CD14-positive monocyte (primary cell): ENCODE measurements around the gene TTC28. TPM values are rescaled to one million over a fixed set of nuclear protein-coding genes. Genes with fewer than 3 reads are reported as not detected.

ENCODE experiments used
- DNase-seq, 3 donors: peaks; one replicate each; pipeline ENCODE4 v3.0.0-alpha.2; 2011 to 2022
- H2AFZ ChIP-seq: 2 replicates; pipeline ENCODE4 v1.6.0; 2012; ENCODE audit warnings: mild to moderate bottlenecking, low read depth, low read length, inconsistent platforms; ENCODE audit not compliant: insufficient read depth, poor library complexity, severe bottlenecking
- H3K27ac ChIP-seq, 2 donors: 1 replicate in 1 of 2; 2 replicates in 1 of 2; pipeline ENCODE4 v1.5.1; 2012 to 2013; ENCODE audit warnings: low read length in 2 of 2, control low read depth in 1 of 2, inconsistent platforms in 1 of 2, low read depth in 1 of 2, mild to moderate bottlenecking in 1 of 2
- H3K27me3 ChIP-seq, 2 donors: one replicate each; pipeline versions ENCODE4 v1.6.0 to v1.6.1; 2011 to 2013; ENCODE audit warnings: low read length in 2 of 2; ENCODE audit not compliant: control insufficient read depth in 2 of 2, insufficient read depth in 2 of 2
- H3K36me3 ChIP-seq, 2 donors: replicated peaks in 1 of 2; 1 replicate in 1 of 2; 2 replicates in 1 of 2; pipeline versions ENCODE4 v1.5.1 to v1.6.1; 2012 to 2013; ENCODE audit warnings: low read length in 2 of 2, control low read depth in 1 of 2, inconsistent platforms in 1 of 2, mild to moderate bottlenecking in 1 of 2; ENCODE audit not compliant: insufficient read depth in 2 of 2, control insufficient read depth in 1 of 2
- H3K4me1 ChIP-seq, 2 donors: 1 replicate in 1 of 2; 2 replicates in 1 of 2; pipeline versions ENCODE4 v1.5.1 to v1.6.1; 2012 to 2013; ENCODE audit warnings: low read length in 2 of 2, control low read depth in 1 of 2, inconsistent platforms in 1 of 2, mild to moderate bottlenecking in 1 of 2, moderate library complexity in 1 of 2; ENCODE audit not compliant: insufficient read depth in 2 of 2, control insufficient read depth in 1 of 2
- H3K4me2 ChIP-seq: replicated peaks from 2 replicates; pipeline ENCODE3; 2012; ENCODE audit warnings: low read length, moderate library complexity, mild to moderate bottlenecking; ENCODE audit not compliant: poor library complexity, severe bottlenecking; ENCODE audit errors: extremely low read depth
- H3K4me3 ChIP-seq, 3 experiments: fragments of 200-600 bp in 1 of 3; sonication (generic) in 1 of 3; replicated peaks in 1 of 3; 1 replicate in 2 of 3; 2 replicates in 1 of 3; pipeline ENCODE4 v1.5.1; 2011 to 2013; ENCODE audit warnings: low read length in 3 of 3, mild to moderate bottlenecking in 3 of 3, control low read depth in 2 of 3, low read depth in 2 of 3, inconsistent platforms in 1 of 3, moderate library complexity in 1 of 3
- H3K79me2 ChIP-seq: 2 replicates; pipeline ENCODE4 v1.6.0; 2012; ENCODE audit warnings: mild to moderate bottlenecking, control low read depth, inconsistent platforms, low read length, moderate library complexity; ENCODE audit not compliant: insufficient read depth
- H3K9ac ChIP-seq: 2 replicates; pipeline ENCODE4 v1.6.0; 2017; ENCODE audit warnings: low read length, mild to moderate bottlenecking; ENCODE audit not compliant: insufficient read depth, poor library complexity, severe bottlenecking
- H3K9me3 ChIP-seq, 2 donors: replicated peaks in 1 of 2; 1 replicate in 1 of 2; 2 replicates in 1 of 2; pipeline versions ENCODE4 v1.5.1 to v1.6.1; 2012 to 2013; ENCODE audit warnings: low read length in 2 of 2, control low read depth in 1 of 2; ENCODE audit not compliant: control insufficient read depth in 1 of 2, insufficient read depth in 1 of 2
- H4K20me1 ChIP-seq: 2 replicates; pipeline ENCODE4 v1.6.0; 2012; ENCODE audit warnings: mild to moderate bottlenecking, low read length, control low read depth, moderate library complexity; ENCODE audit not compliant: insufficient read depth
- H3K27ac Mint-ChIP-seq, 7 donors: one replicate each; pipeline ENCODE4 v1.8.0; 2020; ENCODE audit warnings: mild to moderate bottlenecking in 7 of 7, mixed read lengths in 7 of 7, moderate library complexity in 6 of 7, inconsistent platforms in 2 of 7
- H3K27me3 Mint-ChIP-seq, 3 donors: one replicate each; pipeline ENCODE4 v1.8.0; 2021 to 2022; ENCODE audit warnings: low read depth in 3 of 3, mild to moderate bottlenecking in 3 of 3, mixed read lengths in 3 of 3, moderate library complexity in 3 of 3, inconsistent platforms in 1 of 3
- H3K36me3 Mint-ChIP-seq, 2 donors: one replicate each; pipeline ENCODE4 v1.8.0; 2020; ENCODE audit warnings: mixed read lengths in 2 of 2, inconsistent platforms in 1 of 2, mild to moderate bottlenecking in 1 of 2
- H3K4me1 Mint-ChIP-seq: one replicate; pipeline ENCODE4 v1.8.0; 2020; ENCODE audit warnings: mild to moderate bottlenecking, mixed read lengths
- H3K4me3 Mint-ChIP-seq, 2 donors: one replicate each; pipeline ENCODE4 v1.8.0; 2020; ENCODE audit warnings: mild to moderate bottlenecking in 2 of 2, mixed read lengths in 2 of 2, moderate library complexity in 1 of 2
- H3K9me3 Mint-ChIP-seq, 7 donors: one replicate each; pipeline ENCODE4 v1.8.0; 2020 to 2022; ENCODE audit warnings: mixed read lengths in 7 of 7, mild to moderate bottlenecking in 6 of 7, moderate library complexity in 6 of 7, inconsistent platforms in 2 of 7
- WGBS: methylation state at CpG from one replicate; pipeline ENCODE4 v1.1.5; 2013; ENCODE audit warnings: missing lambda C conversion rate; ENCODE audit not compliant: insufficient coverage; 5-methylcytosine and 5-hydroxymethylcytosine counted together
- intact Hi-C, 2 donors: fragments of 100-400 bp; cut with micrococcal nuclease; formaldehyde crosslinking; loops; one replicate each; pipeline versions ENCODE4 v1.15.0 to v1.15.1; 2023
- polyA plus RNA-seq, 3 donors: library from polyadenylated mRNA; depleted of rRNA in 1 of 3; unstranded in 2 of 3; stranded (reverse) in 1 of 3; fragments of 300-500 nt in 2 of 3; fragments of >200 nt in 1 of 3; fragmentation: Illumina TruSeq in 2 of 3; gene quantifications; 1 replicate in 2 of 3; 2 replicates in 1 of 3; pipeline ENCODE4 v1.2.3, GENCODE V29; 2012 to 2021
- TF ChIP-seq, protein P1 (sequence below): fragments of 200-600 bp; IDR thresholded peaks from one replicate; pipeline ENCODE4 v1.8.0; 2022; ENCODE audit warnings: antibody characterized with exemption, mild to moderate bottlenecking

The TTC28 gene
- polyA plus RNA-seq, 3 donors = 0.24 to 0.61 TPM; not detected in 1

DNA sequence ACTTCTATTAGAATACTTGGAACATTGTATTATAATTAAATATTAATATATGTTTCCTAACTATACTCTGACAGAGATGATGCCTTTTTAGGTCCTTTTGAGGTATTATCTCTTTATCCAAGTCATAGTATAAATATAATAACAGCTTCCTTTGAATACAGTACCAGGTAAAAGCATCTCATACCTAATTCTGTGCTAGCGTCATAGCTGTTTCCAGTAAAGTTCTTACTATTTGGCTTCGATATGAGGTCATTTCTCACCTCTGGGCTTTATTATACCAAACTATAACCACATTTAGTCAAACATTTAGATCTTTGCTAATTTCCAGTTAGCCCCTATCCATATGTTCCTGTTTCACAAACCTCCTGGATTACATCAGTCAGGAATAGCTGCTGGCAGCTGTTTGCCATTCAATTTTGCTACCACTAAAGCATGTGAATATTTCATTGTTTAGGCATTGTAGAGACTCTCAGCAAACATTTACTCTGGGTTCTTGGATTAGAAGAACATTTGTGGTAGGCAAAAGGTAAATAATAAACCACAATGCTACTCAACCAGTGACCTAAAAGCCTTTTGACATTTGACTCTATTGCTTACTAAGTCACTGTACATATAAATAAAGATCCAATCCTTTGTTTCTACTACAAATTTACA, 255.1 kb downstream of the TTC28 start:
- H3K9me3 Mint-ChIP-seq = peaks cover 0 to 3% (median 0%) of the 10 kb centered on the region in 7 donors
- no peak overlapping the region for H3K4me3 Mint-ChIP-seq
- Histone ChIP-seq H2AFZ (no peak overlapping the region), H3K4me2 (no peak overlapping the region), H3K4me1 (no peaks in the 10 kb centered on the region), H3K9ac (no peak overlapping the region), H3K79me2 (no peaks in the 10 kb centered on the region), H3K27me3 (no peaks in the 10 kb centered on the region), H3K27ac (no peak overlapping the region), H3K9me3 (no peaks in the 10 kb centered on the region), H3K4me3 (no peak overlapping the region), H3K36me3 (no peaks in the 10 kb centered on the region), H4K20me1 (no peaks in the 10 kb centered on the region)
- DNase-seq = no peak
- intact Hi-C loops = no loop called here
- TF ChIP-seq, protein P1, sequence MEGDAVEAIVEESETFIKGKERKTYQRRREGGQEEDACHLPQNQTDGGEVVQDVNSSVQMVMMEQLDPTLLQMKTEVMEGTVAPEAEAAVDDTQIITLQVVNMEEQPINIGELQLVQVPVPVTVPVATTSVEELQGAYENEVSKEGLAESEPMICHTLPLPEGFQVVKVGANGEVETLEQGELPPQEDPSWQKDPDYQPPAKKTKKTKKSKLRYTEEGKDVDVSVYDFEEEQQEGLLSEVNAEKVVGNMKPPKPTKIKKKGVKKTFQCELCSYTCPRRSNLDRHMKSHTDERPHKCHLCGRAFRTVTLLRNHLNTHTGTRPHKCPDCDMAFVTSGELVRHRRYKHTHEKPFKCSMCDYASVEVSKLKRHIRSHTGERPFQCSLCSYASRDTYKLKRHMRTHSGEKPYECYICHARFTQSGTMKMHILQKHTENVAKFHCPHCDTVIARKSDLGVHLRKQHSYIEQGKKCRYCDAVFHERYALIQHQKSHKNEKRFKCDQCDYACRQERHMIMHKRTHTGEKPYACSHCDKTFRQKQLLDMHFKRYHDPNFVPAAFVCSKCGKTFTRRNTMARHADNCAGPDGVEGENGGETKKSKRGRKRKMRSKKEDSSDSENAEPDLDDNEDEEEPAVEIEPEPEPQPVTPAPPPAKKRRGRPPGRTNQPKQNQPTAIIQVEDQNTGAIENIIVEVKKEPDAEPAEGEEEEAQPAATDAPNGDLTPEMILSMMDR = no peak
- H3K36me3 Mint-ChIP-seq = no peaks in the 10 kb centered on the region
- H3K4me1 Mint-ChIP-seq = no peaks in the 10 kb centered on the region
- H3K27ac Mint-ChIP-seq = no peak overlapping the region
- WGBS = 100% methylated on average over 2 of the region's 2 CpGs
- H3K27me3 Mint-ChIP-seq = peaks cover 0 to 4% (median 4%) of the 10 kb centered on the region in 3 donors

DNA sequence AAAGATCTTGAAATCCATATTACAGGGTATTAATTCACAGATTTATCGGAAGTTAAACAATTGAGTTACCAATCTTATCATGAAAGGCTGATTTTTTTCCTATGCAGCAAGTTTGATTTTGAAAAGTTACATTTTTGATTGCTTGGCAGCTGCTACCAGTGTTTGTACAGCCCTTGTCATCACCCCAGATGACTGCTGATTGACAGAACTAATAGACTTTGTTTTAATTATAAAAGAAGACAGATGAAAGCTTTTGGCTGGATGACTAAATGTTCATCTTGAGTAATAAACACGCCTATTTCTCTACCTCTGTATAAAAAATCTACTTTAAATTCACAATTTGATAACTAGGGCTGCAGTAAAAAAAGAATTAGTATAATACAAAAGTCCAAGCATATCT, 259.7 kb downstream of the TTC28 start:
- TF ChIP-seq, protein P1 = no peak
- H3K4me1 ChIP-seq = no peaks in the 10 kb centered on the region
- no peaks in the 10 kb centered on the region for H3K4me1 Mint-ChIP-seq
- H3K27me3 ChIP-seq = no peaks in the 10 kb centered on the region
- H2AFZ ChIP-seq = no peak overlapping the region
- intact Hi-C loops = no loop called here
- H3K27me3 Mint-ChIP-seq = peaks cover 0 to 4% (median 0%) of the 10 kb centered on the region in 3 donors
- H3K4me3 ChIP-seq = no peak overlapping the region
- no peaks in the 10 kb centered on the region for H3K79me2 ChIP-seq
- 100% methylated on average over 1 of the region's 2 CpGs for WGBS
- H3K36me3 Mint-ChIP-seq = no peaks in the 10 kb centered on the region
- H3K4me3 Mint-ChIP-seq = no peak overlapping the region
- no peaks in the 10 kb centered on the region for H3K9me3 ChIP-seq
- no peaks in the 10 kb centered on the region for H4K20me1 ChIP-seq
- H3K9me3 Mint-ChIP-seq = peaks cover 0 to 3% (median 0%) of the 10 kb centered on the region in 7 donors
- H3K4me2 ChIP-seq = no peak overlapping the region
- H3K27ac Mint-ChIP-seq = no peak overlapping the region
- DNase-seq = no peak
- no peak overlapping the region for H3K27ac ChIP-seq
- no peak overlapping the region for H3K9ac ChIP-seq
- no peaks in the 10 kb centered on the region for H3K36me3 ChIP-seq
